GM23338 (cell line): Measurements from ENCODE around the gene KIAA1217. TPM values are rescaled to one million over a fixed set of nuclear protein-coding genes. Genes with fewer than 3 reads are reported as not detected.

Experiments
- ATAC-seq: fragments of 200-7000 bp; cut with Tn5 transposase; 3 replicates; pipeline ENCODE4 v1.9.1; 2020
- DNase-seq: peaks from one replicate; pipeline ENCODE4 v3.0.0-alpha.2; 2015; ENCODE audit warnings: low spot score
- H2AFZ ChIP-seq: fragments of 200-600 bp; sonication (generic); 2 replicates; pipeline ENCODE4 v1.8.0; 2016; ENCODE audit warnings: antibody characterized with exemption, mild to moderate bottlenecking, moderate library complexity
- H3F3A ChIP-seq: fragments of 200-600 bp; sonication (generic); replicated peaks from 2 replicates; pipeline ENCODE4 v1.8.0; 2017; ENCODE audit warnings: antibody characterized with exemption, mixed run types, low read depth
- H3K27ac ChIP-seq: fragments of 200-600 bp; sonication (generic); 2 replicates; pipeline ENCODE4 v1.6.1; 2016; ENCODE audit warnings: low read depth
- H3K27me3 ChIP-seq: fragments of 200-600 bp; sonication (generic); 2 replicates; pipeline ENCODE4 v1.8.0; 2016; ENCODE audit warnings: mild to moderate bottlenecking, mixed run types, moderate library complexity; ENCODE audit not compliant: insufficient read depth
- H3K36me3 ChIP-seq: fragments of 200-600 bp; sonication (generic); 2 replicates; pipeline ENCODE4 v1.8.0; 2016; ENCODE audit warnings: mild to moderate bottlenecking; ENCODE audit not compliant: insufficient read depth
- H3K4me1 ChIP-seq: fragments of 200-600 bp; sonication (generic); 2 replicates; pipeline ENCODE4 v1.8.0; 2016; ENCODE audit warnings: mild to moderate bottlenecking, moderate library complexity; ENCODE audit not compliant: insufficient read depth
- H3K4me2 ChIP-seq: fragments of 200-600 bp; sonication (generic); 2 replicates; pipeline ENCODE4 v1.7.1; 2017; ENCODE audit warnings: mixed run types
- H3K4me3 ChIP-seq: fragments of 200-600 bp; sonication (generic); 2 replicates; pipeline ENCODE4 v1.6.1; 2016; ENCODE audit warnings: mixed run types
- H3K79me2 ChIP-seq: fragments of 200-600 bp; sonication (generic); replicated peaks from 2 replicates; pipeline ENCODE4 v1.8.0; 2017; ENCODE audit warnings: mild to moderate bottlenecking; ENCODE audit not compliant: insufficient read depth
- H3K9me2 ChIP-seq: fragments of 200-600 bp; sonication (generic); 2 replicates; pipeline ENCODE4 v1.8.0; 2017; ENCODE audit not compliant: insufficient read depth
- H4K20me1 ChIP-seq: fragments of 200-600 bp; sonication (generic); replicated peaks from 2 replicates; pipeline ENCODE4 v1.8.0; 2017; ENCODE audit warnings: mild to moderate bottlenecking; ENCODE audit not compliant: insufficient read depth
- H3K27ac Mint-ChIP-seq: 2 replicates; pipeline ENCODE4 v1.8.0; 2020; ENCODE audit warnings: inconsistent platforms, mild to moderate bottlenecking, moderate library complexity, mixed read lengths
- H3K27me3 Mint-ChIP-seq: 3 replicates; pipeline ENCODE4 v1.8.0; 2022; ENCODE audit warnings: low read depth, mild to moderate bottlenecking, moderate library complexity, mixed read lengths, inconsistent platforms; ENCODE audit not compliant: insufficient read depth, poor library complexity
- H3K36me3 Mint-ChIP-seq: 3 replicates; pipeline ENCODE4 v1.8.0; 2021; ENCODE audit warnings: low read depth, mild to moderate bottlenecking, inconsistent platforms, moderate library complexity, mixed read lengths
- H3K4me1 Mint-ChIP-seq: 3 replicates; pipeline ENCODE4 v1.8.0; 2020; ENCODE audit warnings: mild to moderate bottlenecking, inconsistent platforms, mixed read lengths
- H3K4me3 Mint-ChIP-seq: 3 replicates; pipeline ENCODE4 v1.8.0; 2021; ENCODE audit warnings: moderate library complexity, mild to moderate bottlenecking, inconsistent platforms, mixed read lengths
- H3K9me3 Mint-ChIP-seq: 3 replicates; pipeline ENCODE4 v1.8.0; 2020; ENCODE audit warnings: moderate library complexity, mild to moderate bottlenecking, inconsistent platforms, mixed read lengths
- EZH2 ChIP-seq: fragments of 200-600 bp; sonication (generic); IDR thresholded peaks from one replicate; pipeline ENCODE4 v1.8.0; 2017; ENCODE audit warnings: antibody characterized with exemption, mild to moderate bottlenecking, low read depth; ENCODE audit not compliant: unreplicated experiment
- EZH2phosphoT487 ChIP-seq: fragments of 200-600 bp; sonication (generic); IDR thresholded peaks from one replicate; pipeline ENCODE4 v1.8.1; 2018; ENCODE audit warnings: antibody characterized with exemption; ENCODE audit not compliant: unreplicated experiment
- JUNB ChIP-seq: IDR thresholded peaks from one replicate; pipeline ENCODE4 v1.6.1; 2016; ENCODE audit warnings: antibody characterized with exemption; ENCODE audit not compliant: unreplicated experiment
- NANOG ChIP-seq: IDR thresholded peaks from 2 replicates; pipeline ENCODE4 v1.6.1; 2016; ENCODE audit warnings: antibody characterized with exemption, borderline replicate concordance
- POLR2AphosphoS5 ChIP-seq: IDR thresholded peaks from 2 replicates; pipeline ENCODE4 v1.6.1; 2016; ENCODE audit warnings: antibody characterized with exemption, low read depth
- STAT1 ChIP-seq: IDR thresholded peaks from one replicate; pipeline ENCODE4 v1.6.1; 2016; ENCODE audit warnings: antibody characterized with exemption; ENCODE audit not compliant: unreplicated experiment
- ZNF114 ChIP-seq: fragments of 250-450 bp; sonication (Bioruptor Pico); IDR thresholded peaks from 2 replicates; pipeline ENCODE4 v1.5.0; 2020; ENCODE audit warnings: mild to moderate bottlenecking, moderate library complexity
- polyA plus RNA-seq: library from polyadenylated mRNA; unstranded; fragments of >200 nt; fragmentation: Nextera tagmentation; extraction: Ambion mirVana; gene quantifications from 2 replicates; pipeline ENCODE4 v1.2.1, GENCODE V29; 2016
- total RNA-seq: library from RNA; depleted of rRNA; stranded (reverse); fragments of >200 nt; shearing (Covaris generic); gene quantifications from 2 replicates; pipeline ENCODE4 v1.2.3, GENCODE V29; 2014
- TF ChIP-seq, protein P1 (sequence below), 2 experiments: fragments of 200-600 bp in 1 of 2; sonication (generic) in 1 of 2; conservative IDR thresholded peaks; 2 replicates each; pipeline versions ENCODE4 v1.5.1 to v1.6.1; 2016 to 2017; ENCODE audit warnings: antibody characterized with exemption in 2 of 2, low read depth in 2 of 2, mild to moderate bottlenecking in 2 of 2, moderate library complexity in 1 of 2
- TF ChIP-seq, protein P2 (sequence below): fragments of 250-450 bp; sonication (Bioruptor Pico); IDR thresholded peaks from 2 replicates; pipeline ENCODE4 v1.5.0; 2020; ENCODE audit warnings: mild to moderate bottlenecking, moderate library complexity
- TF ChIP-seq, protein P3 (sequence below): IDR thresholded peaks from one replicate; pipeline ENCODE4 v1.6.1; 2018; ENCODE audit warnings: antibody characterized with exemption; ENCODE audit not compliant: unreplicated experiment

The KIAA1217 gene
- total and polyA plus RNA-seq, 2 experiments from 2014 or later = 6.4 to 9.1 TPM

DNA sequence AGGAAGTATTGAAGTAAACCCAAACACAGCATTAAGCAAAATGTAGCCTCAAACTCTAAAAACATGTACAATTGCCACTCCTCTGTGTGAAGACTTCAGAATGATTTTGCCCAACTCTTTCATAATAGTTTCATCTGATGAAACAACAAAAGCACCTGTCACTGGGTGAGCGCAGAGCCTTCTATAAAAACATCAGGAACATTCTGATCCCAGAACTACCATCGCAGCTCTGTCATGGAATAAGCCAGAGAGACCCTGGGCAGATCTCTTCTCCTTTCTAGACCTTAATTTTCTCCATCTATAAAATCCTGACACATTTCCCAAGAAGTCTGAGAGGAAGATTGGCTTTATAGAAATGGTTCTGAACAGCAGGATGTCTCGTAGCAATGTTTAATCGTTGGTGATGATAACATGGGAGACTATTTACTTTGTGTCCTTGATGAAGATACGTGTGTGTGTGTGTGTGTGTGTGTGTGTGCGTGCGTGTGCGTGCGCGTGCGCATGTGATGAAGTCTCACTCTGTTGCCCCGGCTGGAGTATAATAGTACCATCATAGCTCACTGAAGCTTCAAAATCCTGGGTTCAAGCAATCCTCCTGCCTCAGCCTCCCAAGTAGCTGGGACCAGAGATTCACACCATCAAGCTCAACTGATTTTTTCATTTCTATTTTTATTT is 198.0 kb downstream of the KIAA1217 start (continued):
- no peak for TF ChIP-seq POLR2AphosphoS5
- TF ChIP-seq, protein P1, sequence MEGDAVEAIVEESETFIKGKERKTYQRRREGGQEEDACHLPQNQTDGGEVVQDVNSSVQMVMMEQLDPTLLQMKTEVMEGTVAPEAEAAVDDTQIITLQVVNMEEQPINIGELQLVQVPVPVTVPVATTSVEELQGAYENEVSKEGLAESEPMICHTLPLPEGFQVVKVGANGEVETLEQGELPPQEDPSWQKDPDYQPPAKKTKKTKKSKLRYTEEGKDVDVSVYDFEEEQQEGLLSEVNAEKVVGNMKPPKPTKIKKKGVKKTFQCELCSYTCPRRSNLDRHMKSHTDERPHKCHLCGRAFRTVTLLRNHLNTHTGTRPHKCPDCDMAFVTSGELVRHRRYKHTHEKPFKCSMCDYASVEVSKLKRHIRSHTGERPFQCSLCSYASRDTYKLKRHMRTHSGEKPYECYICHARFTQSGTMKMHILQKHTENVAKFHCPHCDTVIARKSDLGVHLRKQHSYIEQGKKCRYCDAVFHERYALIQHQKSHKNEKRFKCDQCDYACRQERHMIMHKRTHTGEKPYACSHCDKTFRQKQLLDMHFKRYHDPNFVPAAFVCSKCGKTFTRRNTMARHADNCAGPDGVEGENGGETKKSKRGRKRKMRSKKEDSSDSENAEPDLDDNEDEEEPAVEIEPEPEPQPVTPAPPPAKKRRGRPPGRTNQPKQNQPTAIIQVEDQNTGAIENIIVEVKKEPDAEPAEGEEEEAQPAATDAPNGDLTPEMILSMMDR (conservative IDR thresholded peaks at IDR 0.05; ENCODE audit: low read depth in 2 of 2) = no peak
- TF ChIP-seq EZH2phosphoT487 = no peak

DNA sequence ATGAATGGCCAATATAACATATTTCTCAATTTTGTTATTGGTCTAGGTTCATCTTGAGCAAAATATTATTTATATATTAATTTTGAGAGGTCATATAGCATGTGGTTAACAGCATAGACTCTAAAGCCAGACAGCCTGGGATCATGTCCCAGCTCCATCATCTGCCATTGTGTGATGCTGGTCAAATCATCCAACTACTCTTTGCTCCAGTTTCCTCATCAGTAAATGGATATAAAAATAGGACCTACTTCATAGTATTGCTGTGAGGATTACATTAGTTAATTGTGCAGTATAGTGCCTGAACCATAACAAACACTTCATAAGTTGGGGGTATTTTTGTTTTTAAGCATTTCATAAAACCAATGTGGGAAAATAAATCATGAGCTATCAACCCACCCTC is 199.0 kb downstream of the KIAA1217 start:
- no peak for DNase-seq
- Mint-ChIP-seq H3K9me3 (no peaks in the 10 kb centered on the region), H3K27me3 (peaks cover 3% of the 10 kb centered on the region), H3K27ac (no peak overlapping the region), H3K4me3 (no peak overlapping the region), H3K36me3 (no peaks in the 10 kb centered on the region), H3K4me1 (peaks cover 5% of the 10 kb centered on the region; the same call in 1 of the 3 replicates)
- Histone ChIP-seq H3K4me1 (no peaks in the 10 kb centered on the region), H2AFZ (no peak overlapping the region), H3K4me3 (no peak overlapping the region), H3K27me3 (no peaks in the 10 kb centered on the region; the same call in 1 of the 2 replicates), H3K79me2 (no peaks in the 10 kb centered on the region), H3K27ac (no peak overlapping the region), H3K4me2 (no peak overlapping the region), H3K9me2 (no peaks in the 10 kb centered on the region), H4K20me1 (no peaks in the 10 kb centered on the region; the same call in 1 of the 2 replicates), H3K36me3 (no peaks in the 10 kb centered on the region), H3F3A (no peaks in the 10 kb centered on the region)
- no peak for ATAC-seq
- TF ChIP-seq STAT1 = no peak
- TF ChIP-seq, protein P2, sequence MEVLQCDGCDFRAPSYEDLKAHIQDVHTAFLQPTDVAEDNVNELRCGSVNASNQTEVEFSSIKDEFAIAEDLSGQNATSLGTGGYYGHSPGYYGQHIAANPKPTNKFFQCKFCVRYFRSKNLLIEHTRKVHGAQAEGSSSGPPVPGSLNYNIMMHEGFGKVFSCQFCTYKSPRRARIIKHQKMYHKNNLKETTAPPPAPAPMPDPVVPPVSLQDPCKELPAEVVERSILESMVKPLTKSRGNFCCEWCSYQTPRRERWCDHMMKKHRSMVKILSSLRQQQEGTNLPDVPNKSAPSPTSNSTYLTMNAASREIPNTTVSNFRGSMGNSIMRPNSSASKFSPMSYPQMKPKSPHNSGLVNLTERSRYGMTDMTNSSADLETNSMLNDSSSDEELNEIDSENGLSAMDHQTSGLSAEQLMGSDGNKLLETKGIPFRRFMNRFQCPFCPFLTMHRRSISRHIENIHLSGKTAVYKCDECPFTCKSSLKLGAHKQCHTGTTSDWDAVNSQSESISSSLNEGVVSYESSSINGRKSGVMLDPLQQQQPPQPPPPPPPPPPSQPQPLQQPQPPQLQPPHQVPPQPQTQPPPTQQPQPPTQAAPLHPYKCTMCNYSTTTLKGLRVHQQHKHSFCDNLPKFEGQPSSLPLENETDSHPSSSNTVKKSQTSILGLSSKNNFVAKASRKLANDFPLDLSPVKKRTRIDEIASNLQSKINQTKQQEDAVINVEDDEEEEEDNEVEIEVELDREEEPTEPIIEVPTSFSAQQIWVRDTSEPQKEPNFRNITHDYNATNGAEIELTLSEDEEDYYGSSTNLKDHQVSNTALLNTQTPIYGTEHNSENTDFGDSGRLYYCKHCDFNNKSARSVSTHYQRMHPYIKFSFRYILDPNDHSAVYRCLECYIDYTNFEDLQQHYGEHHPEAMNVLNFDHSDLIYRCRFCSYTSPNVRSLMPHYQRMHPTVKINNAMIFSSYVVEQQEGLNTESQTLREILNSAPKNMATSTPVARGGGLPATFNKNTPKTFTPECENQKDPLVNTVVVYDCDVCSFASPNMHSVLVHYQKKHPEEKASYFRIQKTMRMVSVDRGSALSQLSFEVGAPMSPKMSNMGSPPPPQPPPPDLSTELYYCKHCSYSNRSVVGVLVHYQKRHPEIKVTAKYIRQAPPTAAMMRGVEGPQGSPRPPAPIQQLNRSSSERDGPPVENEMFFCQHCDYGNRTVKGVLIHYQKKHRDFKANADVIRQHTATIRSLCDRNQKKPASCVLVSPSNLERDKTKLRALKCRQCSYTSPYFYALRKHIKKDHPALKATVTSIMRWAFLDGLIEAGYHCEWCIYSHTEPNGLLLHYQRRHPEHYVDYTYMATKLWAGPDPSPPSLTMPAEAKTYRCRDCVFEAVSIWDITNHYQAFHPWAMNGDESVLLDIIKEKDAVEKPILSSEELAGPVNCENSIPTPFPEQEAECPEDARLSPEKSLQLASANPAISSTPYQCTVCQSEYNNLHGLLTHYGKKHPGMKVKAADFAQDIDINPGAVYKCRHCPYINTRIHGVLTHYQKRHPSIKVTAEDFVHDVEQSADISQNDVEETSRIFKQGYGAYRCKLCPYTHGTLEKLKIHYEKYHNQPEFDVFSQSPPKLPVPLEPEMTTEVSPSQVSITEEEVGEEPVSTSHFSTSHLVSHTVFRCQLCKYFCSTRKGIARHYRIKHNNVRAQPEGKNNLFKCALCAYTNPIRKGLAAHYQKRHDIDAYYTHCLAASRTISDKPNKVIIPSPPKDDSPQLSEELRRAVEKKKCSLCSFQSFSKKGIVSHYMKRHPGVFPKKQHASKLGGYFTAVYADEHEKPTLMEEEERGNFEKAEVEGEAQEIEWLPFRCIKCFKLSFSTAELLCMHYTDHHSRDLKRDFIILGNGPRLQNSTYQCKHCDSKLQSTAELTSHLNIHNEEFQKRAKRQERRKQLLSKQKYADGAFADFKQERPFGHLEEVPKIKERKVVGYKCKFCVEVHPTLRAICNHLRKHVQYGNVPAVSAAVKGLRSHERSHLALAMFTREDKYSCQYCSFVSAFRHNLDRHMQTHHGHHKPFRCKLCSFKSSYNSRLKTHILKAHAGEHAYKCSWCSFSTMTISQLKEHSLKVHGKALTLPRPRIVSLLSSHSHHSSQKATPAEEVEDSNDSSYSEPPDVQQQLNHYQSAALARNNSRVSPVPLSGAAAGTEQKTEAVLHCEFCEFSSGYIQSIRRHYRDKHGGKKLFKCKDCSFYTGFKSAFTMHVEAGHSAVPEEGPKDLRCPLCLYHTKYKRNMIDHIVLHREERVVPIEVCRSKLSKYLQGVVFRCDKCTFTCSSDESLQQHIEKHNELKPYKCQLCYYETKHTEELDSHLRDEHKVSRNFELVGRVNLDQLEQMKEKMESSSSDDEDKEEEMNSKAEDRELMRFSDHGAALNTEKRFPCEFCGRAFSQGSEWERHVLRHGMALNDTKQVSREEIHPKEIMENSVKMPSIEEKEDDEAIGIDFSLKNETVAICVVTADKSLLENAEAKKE = no peak
- TF ChIP-seq POLR2AphosphoS5 = no peak
- no peak for TF ChIP-seq EZH2phosphoT487
- TF ChIP-seq NANOG = no peak
- TF ChIP-seq EZH2 = no peak
- TF ChIP-seq, protein P3, sequence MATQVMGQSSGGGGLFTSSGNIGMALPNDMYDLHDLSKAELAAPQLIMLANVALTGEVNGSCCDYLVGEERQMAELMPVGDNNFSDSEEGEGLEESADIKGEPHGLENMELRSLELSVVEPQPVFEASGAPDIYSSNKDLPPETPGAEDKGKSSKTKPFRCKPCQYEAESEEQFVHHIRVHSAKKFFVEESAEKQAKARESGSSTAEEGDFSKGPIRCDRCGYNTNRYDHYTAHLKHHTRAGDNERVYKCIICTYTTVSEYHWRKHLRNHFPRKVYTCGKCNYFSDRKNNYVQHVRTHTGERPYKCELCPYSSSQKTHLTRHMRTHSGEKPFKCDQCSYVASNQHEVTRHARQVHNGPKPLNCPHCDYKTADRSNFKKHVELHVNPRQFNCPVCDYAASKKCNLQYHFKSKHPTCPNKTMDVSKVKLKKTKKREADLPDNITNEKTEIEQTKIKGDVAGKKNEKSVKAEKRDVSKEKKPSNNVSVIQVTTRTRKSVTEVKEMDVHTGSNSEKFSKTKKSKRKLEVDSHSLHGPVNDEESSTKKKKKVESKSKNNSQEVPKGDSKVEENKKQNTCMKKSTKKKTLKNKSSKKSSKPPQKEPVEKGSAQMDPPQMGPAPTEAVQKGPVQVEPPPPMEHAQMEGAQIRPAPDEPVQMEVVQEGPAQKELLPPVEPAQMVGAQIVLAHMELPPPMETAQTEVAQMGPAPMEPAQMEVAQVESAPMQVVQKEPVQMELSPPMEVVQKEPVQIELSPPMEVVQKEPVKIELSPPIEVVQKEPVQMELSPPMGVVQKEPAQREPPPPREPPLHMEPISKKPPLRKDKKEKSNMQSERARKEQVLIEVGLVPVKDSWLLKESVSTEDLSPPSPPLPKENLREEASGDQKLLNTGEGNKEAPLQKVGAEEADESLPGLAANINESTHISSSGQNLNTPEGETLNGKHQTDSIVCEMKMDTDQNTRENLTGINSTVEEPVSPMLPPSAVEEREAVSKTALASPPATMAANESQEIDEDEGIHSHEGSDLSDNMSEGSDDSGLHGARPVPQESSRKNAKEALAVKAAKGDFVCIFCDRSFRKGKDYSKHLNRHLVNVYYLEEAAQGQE = no peak
- no peak for TF ChIP-seq ZNF114 (CRISPR knock-in tag)
- TF ChIP-seq, protein P1 (conservative IDR thresholded peaks at IDR 0.05; ENCODE audit: low read depth in 2 of 2) = no peak
- no peak for TF ChIP-seq JUNB
